GM12878 (cell line): ENCODE results near the gene PLCB4.

Experiments
- CTCF ChIP-seq, 3 experiments: IDR thresholded peaks in 2 of 3; conservative IDR thresholded peaks in 1 of 3; 2 replicates each; pipeline ENCODE4 v1.5.1; 2011; ENCODE audit warnings: low read depth in 3 of 3, low read length in 3 of 3, mild to moderate bottlenecking in 3 of 3, control low read depth in 2 of 3, moderate library complexity in 2 of 3, inconsistent platforms in 1 of 3, mixed read lengths in 1 of 3; ENCODE audit not compliant: control insufficient read depth in 2 of 3, insufficient read depth in 1 of 3; ENCODE audit errors: extremely low read depth in 1 of 3
- MTA2 ChIP-seq: fragments of 450-650 bp; IDR thresholded peaks from 2 replicates; pipeline ENCODE4 v1.6.1; 2016; ENCODE audit warnings: low read depth, mild to moderate bottlenecking, moderate library complexity
- NFXL1 ChIP-seq: fragments of 450-650 bp; IDR thresholded peaks from 2 replicates; pipeline ENCODE4 v1.6.1; 2017; ENCODE audit warnings: antibody characterized with exemption, mild to moderate bottlenecking, borderline replicate concordance
- NR2F1 ChIP-seq: fragments of 450-650 bp; conservative IDR thresholded peaks from 2 replicates; pipeline ENCODE4 v1.6.1; 2017; ENCODE audit warnings: mild to moderate bottlenecking
- REST ChIP-seq: IDR thresholded peaks from 2 replicates; pipeline ENCODE4 v1.6.1; 2012; ENCODE audit warnings: mild to moderate bottlenecking, low read depth, low read length
- SRF ChIP-seq, 2 experiments: IDR thresholded peaks; 2 replicates each; pipeline ENCODE4 v1.6.1; 2011; ENCODE audit warnings: low read depth in 2 of 2, low read length in 2 of 2, mild to moderate bottlenecking in 1 of 2, moderate library complexity in 1 of 2
- STAT3 ChIP-seq: IDR thresholded peaks from 2 replicates; pipeline ENCODE4 v1.6.1; 2011; ENCODE audit warnings: low read depth, low read length, improper control_type of control experiment
- TAF1 ChIP-seq: IDR thresholded peaks from 2 replicates; pipeline ENCODE4 v1.6.1; 2011; ENCODE audit warnings: mild to moderate bottlenecking, low read depth, low read length, borderline replicate concordance
- TCF12 ChIP-seq: IDR thresholded peaks from 2 replicates; pipeline ENCODE4 v1.6.1; 2011; ENCODE audit warnings: low read depth, mild to moderate bottlenecking, low read length
- YY1 ChIP-seq: IDR thresholded peaks from 2 replicates; pipeline ENCODE4 v1.6.1; 2011; ENCODE audit warnings: low read depth, mild to moderate bottlenecking, low read length
- ZBTB33 ChIP-seq: fragments of 450-650 bp; IDR thresholded peaks from 2 replicates; pipeline ENCODE4 v1.6.1; 2017; ENCODE audit warnings: mild to moderate bottlenecking

GRCh38 chr20:9368893-9369292 is 300.0 kb downstream of the PLCB4 start:
- TF ChIP-seq MTA2 (no peak), TCF12 (no peak), REST (no peak), NFXL1 (no peak), STAT3 (no peak), CTCF (IDR thresholded peaks at IDR 0.05 in 2 of 3, conservative IDR thresholded peaks at IDR 0.05 in 1 of 3; ENCODE audit: control insufficient read depth in 2 of 3, extremely low read depth in 1 of 3, insufficient read depth in 1 of 3, low read depth in 3 of 3, low read length in 3 of 3) (no peak), NR2F1 (no peak), SRF (IDR thresholded peaks at IDR 0.05; ENCODE audit: low read depth in 2 of 2, low read length in 2 of 2) (no peak), YY1 (no peak), TAF1 (no peak), ZBTB33 (no peak)
